H1 (cell line): ENCODE results near the gene SLC12A5. TPM values are rescaled to one million over a fixed set of nuclear protein-coding genes. Genes with fewer than 3 reads are reported as not detected.
A peak's percentile ranks its signal among the peaks of the same experiment; 100 is the strongest.

Experiments used
- BRCA1 ChIP-seq: IDR thresholded peaks from 2 replicates; pipeline ENCODE4 v1.6.1; 2012; ENCODE audit warnings: low read depth, low read length, improper control_type of control experiment
- CHD7 ChIP-seq: fragments of 300-600 bp; sonication (generic); IDR thresholded peaks from 2 replicates; pipeline ENCODE4 v1.7.1; 2012; ENCODE audit warnings: low read length, moderate library complexity, mild to moderate bottlenecking, inconsistent platforms; ENCODE audit not compliant: insufficient replicate concordance
- EGR1 ChIP-seq: IDR thresholded peaks from 2 replicates; pipeline ENCODE4 v1.6.1; 2011; ENCODE audit warnings: low read depth, low read length, borderline replicate concordance
- EZH2 ChIP-seq: fragments of 200-600 bp; sonication (generic); IDR thresholded peaks from 2 replicates; pipeline ENCODE4 v1.7.1; 2012; ENCODE audit warnings: low read depth, mild to moderate bottlenecking, moderate library complexity, low read length, inconsistent platforms; ENCODE audit not compliant: severe bottlenecking
- KDM5A ChIP-seq: fragments of 200-600 bp; IDR thresholded peaks from 2 replicates; pipeline ENCODE4 v1.7.1; 2012; ENCODE audit warnings: mild to moderate bottlenecking, low read length, inconsistent platforms, mixed read lengths
- PHF8 ChIP-seq: fragments of 200-600 bp; sonication (generic); conservative IDR thresholded peaks from 2 replicates; pipeline ENCODE4 v1.7.1; 2012; ENCODE audit warnings: low read depth, mild to moderate bottlenecking, inconsistent platforms, low read length, moderate library complexity
- RAD21 ChIP-seq, 2 experiments: IDR thresholded peaks in 1 of 2; conservative IDR thresholded peaks in 1 of 2; 2 replicates each; pipeline ENCODE4 v1.6.1; 2011; ENCODE audit warnings: low read depth in 2 of 2, low read length in 2 of 2, improper control_type of control experiment in 1 of 2, inconsistent platforms in 1 of 2, mild to moderate bottlenecking in 1 of 2, moderate library complexity in 1 of 2
- RBBP5 ChIP-seq: IDR thresholded peaks from 2 replicates; pipeline ENCODE4 v1.7.1; 2012; ENCODE audit warnings: low read depth, mild to moderate bottlenecking, inconsistent platforms, low read length, moderate library complexity, borderline replicate concordance
- RFX5 ChIP-seq: IDR thresholded peaks from 2 replicates; pipeline ENCODE4 v1.6.1; 2011; ENCODE audit warnings: low read depth, low read length, improper control_type of control experiment, borderline replicate concordance
- TCF12 ChIP-seq: IDR thresholded peaks from 2 replicates; pipeline ENCODE4 v1.6.1; 2011; ENCODE audit warnings: low read depth, mild to moderate bottlenecking, low read length
- YY1 ChIP-seq: IDR thresholded peaks from 2 replicates; pipeline ENCODE4 v1.6.1; 2011; ENCODE audit warnings: low read depth, mild to moderate bottlenecking, low read length
- polyA plus RNA-seq, 7 experiments: library from polyadenylated mRNA; depleted of rRNA in 3 of 7; stranded (reverse) in 5 of 7; unstranded in 2 of 7; fragments of >200 nt in 5 of 7; fragments of 200-250 nt in 2 of 7; gene quantifications; 1 replicate in 5 of 7; 2 replicates in 1 of 7; 4 replicates in 1 of 7; pipeline versions ENCODE4 v1.2.1 to v1.2.3, GENCODE V29; 2011 to 2013; ENCODE audit warnings: missing spikeins in 2 of 7, mixed read lengths in 2 of 7
- total RNA-seq: library from RNA; stranded (reverse); fragmentation: NEBNext Ultra II Directional; extraction: Animal tissue kit (Norgen Biotek cat#: 25700); gene quantifications from 2 replicates; pipeline ENCODE4 v1.2.1, GENCODE V29; 2021

The SLC12A5 gene
- total and polyA plus RNA-seq, 2 of the 8 experiments (the other 6 are each of a cell fraction or from before 2014, with no cell fraction given) = 1.9 to 7.3 TPM

- no peak for TF ChIP-seq CHD7
- no peak for TF ChIP-seq KDM5A
- TF ChIP-seq EZH2 = no peak
- peak; percentile 69; the same call in 1 of the 2 replicates for TF ChIP-seq RBBP5
- no peak for TF ChIP-seq TCF12
- TF ChIP-seq EGR1 = no peak
- TF ChIP-seq RFX5 = no peak
- TF ChIP-seq PHF8 = no peak
- TF ChIP-seq RAD21 (IDR thresholded peaks at IDR 0.05 in 1 of 2, conservative IDR thresholded peaks at IDR 0.05 in 1 of 2; ENCODE audit: low read depth in 2 of 2, low read length in 2 of 2) = 0 out of 4 replicates have a peak, but pooled peaks of 1 of the 2 experiments have one; percentile 8
- no peak for TF ChIP-seq YY1
- no peak for TF ChIP-seq BRCA1
Observed at GRCh38 chr20:46031701-46032254, 2.8 kb downstream of the SLC12A5 start (continued).
